Measurements from ENCODE around the gene KCNJ1. TPM values are rescaled to one million over a fixed set of nuclear protein-coding genes. Genes with fewer than 3 reads are reported as not detected.

Gene KCNJ1
- total and polyA plus RNA-seq, 2 donors (not counting 3 experiments of a cell fraction or from before 2014, with no cell fraction given) = not detected

DNA sequence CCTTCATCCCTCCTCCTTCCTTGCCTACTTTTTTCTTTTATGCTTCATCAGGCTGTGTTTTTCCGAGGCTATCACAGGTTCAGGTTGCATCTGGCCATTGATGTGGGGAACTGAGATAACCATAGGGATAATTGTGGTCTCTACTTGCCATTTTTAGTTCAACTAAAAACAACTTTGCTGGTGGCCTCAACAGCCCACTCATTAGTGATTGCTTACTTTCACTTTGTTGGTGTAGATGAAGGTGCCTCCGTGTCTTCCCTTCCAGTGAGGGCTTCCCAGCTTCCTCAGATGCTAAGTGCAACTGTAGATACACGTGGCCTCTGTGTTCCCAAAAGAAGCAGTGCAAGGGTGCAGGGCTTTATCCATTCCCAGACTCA is 35.0 kb downstream of the KCNJ1 start:
- FAIRE-seq (no peak), DNase-seq (ENCODE audit: low read depth, low spot score) (peak; percentile 33)
- no peaks in the 10 kb centered on the region for H3K27me3 ChIP-seq (ENCODE audit: control insufficient read depth in 2 of 2, insufficient read depth in 2 of 2, low read length in 2 of 2)
- no peaks in the 10 kb centered on the region for H3K9me1 ChIP-seq (replicated peaks; ENCODE audit: control insufficient read depth, extremely low read depth, insufficient read depth, low read length)
- H3K4me3 ChIP-seq (replicated peaks in 1 of 3; ENCODE audit: insufficient read depth in 1 of 3, low read depth in 1 of 3, low read length in 3 of 3) = no peak overlapping the region
- BruUV-seq (replicated peaks) = no TSS peak
- no peak overlapping the region for H3K9ac ChIP-seq (replicated peaks; ENCODE audit: extremely low read depth, insufficient read depth, low read length)
- intact Hi-C loops (cut with micrococcal nuclease) (no loop called here), dilution Hi-C loops (cut with MboI; ENCODE audit: extremely low pct_ligation_motif_present, low sequenced_read_pairs) (no loop called here)
- no peak overlapping the region for H3K27ac ChIP-seq (ENCODE audit: insufficient read depth, low read depth, low read length)
- H4K20me1 ChIP-seq (replicated peaks; ENCODE audit: control insufficient read depth, extremely low read depth, insufficient read depth, low read length) = no peaks in the 10 kb centered on the region
- H3K4me2 ChIP-seq (ENCODE audit: insufficient read depth, low read length) = peak overlapping the region; percentile 23
- H3K9me3 ChIP-seq (replicated peaks; ENCODE audit: control insufficient read depth, insufficient read depth, low read length) = no peaks in the 10 kb centered on the region
- CTCF ChIA-PET = interaction anchor here (1.4 to 3.3 kb wide), 13 partner anchors 17 to 800 kb away, joined by 3 to 38 read pairs (median 14); no protein-coding TSS in a partner anchor
- H2AFZ ChIP-seq (ENCODE audit: low read depth, low read length) = peak overlapping the region; percentile 28
- TF ChIP-seq MAX (IDR thresholded peaks at IDR 0.05; ENCODE audit: insufficient read depth, insufficient read length) (no peak), POLR2AphosphoS5 (IDR thresholded peaks at IDR 0.05; ENCODE audit: insufficient read depth, low read depth, low read length) (no peak), GATA2 (IDR thresholded peaks at IDR 0.05; ENCODE audit: insufficient read depth, insufficient read length, low read depth, low read length) (no peak), JUN (IDR thresholded peaks at IDR 0.05; ENCODE audit: borderline replicate concordance, insufficient read depth, insufficient read length, low read depth) (no peak), POLR2A (IDR thresholded peaks at IDR 0.05; ENCODE audit: low read depth, low read length) (no peak), EZH2 (IDR thresholded peaks at IDR 0.05; ENCODE audit: borderline replicate concordance, low read depth, low read length, severe bottlenecking) (no peak), CTCF (IDR thresholded peaks at IDR 0.05; ENCODE audit: extremely low read depth in 1 of 2, insufficient read depth in 1 of 2, low read depth in 1 of 2, low read length in 2 of 2) (no peak), MYC (IDR thresholded peaks at IDR 0.05; ENCODE audit: low read depth, low read length) (no peak), FOS (IDR thresholded peaks at IDR 0.05; ENCODE audit: borderline replicate concordance, insufficient read depth, low read length) (no peak)
- POLR2A ChIA-PET = no interaction called here
- no peaks in the 10 kb centered on the region for H3K36me3 ChIP-seq (ENCODE audit: control insufficient read depth in 2 of 2, extremely low read depth in 1 of 2, insufficient read depth in 2 of 2, low read length in 2 of 2)
- H3K4me1 ChIP-seq (ENCODE audit: control insufficient read depth, extremely low read depth, insufficient read depth, low read length) = peaks cover 71% of the 10 kb centered on the region
- H3K79me2 ChIP-seq (ENCODE audit: control insufficient read depth, insufficient read depth, low read length) = no peaks in the 10 kb centered on the region
